ENCODE data around the gene PIAS2.

PIAS2 gene

GRCh38 chr18:46939337-46939963, 22.1 kb upstream of the PIAS2 start:
- Histone ChIP-seq H3K9ac (ENCODE audit: low read depth, low read length) (peak overlapping the region; percentile 13), H3K4me3 (ENCODE audit: low read length) (no peak overlapping the region)

GRCh38 chr18:46920653-46921052, 3.3 kb upstream of the PIAS2 start:
- Histone ChIP-seq H3K27me3 (ENCODE audit: control insufficient read depth, insufficient read depth, low read length) (no peaks in the 10 kb centered on the region), H3K4me3 (ENCODE audit: low read length) (no peak overlapping the region), H3K9me3 (replicated peaks; ENCODE audit: low read length) (no peaks in the 10 kb centered on the region), H3K4me1 (ENCODE audit: control insufficient read depth, insufficient read depth, low read length) (peaks cover 11% of the 10 kb centered on the region), H3K4me2 (ENCODE audit: low read length) (no peak overlapping the region), H3K9ac (ENCODE audit: low read depth, low read length) (no peak overlapping the region), H3K36me3 (ENCODE audit: insufficient read depth, low read length) (no peaks in the 10 kb centered on the region)

More at GRCh38 chr18:46939337-46939963, 22.1 kb upstream of the PIAS2 start:
- no peaks in the 10 kb centered on the region for H3K36me3 ChIP-seq (ENCODE audit: insufficient read depth, low read length)
- no peaks in the 10 kb centered on the region for H3K27me3 ChIP-seq (ENCODE audit: control insufficient read depth, insufficient read depth, low read length)
- H3K9me3 ChIP-seq (replicated peaks; ENCODE audit: low read length) = no peaks in the 10 kb centered on the region
- peaks cover 21% of the 10 kb centered on the region for H3K4me1 ChIP-seq (ENCODE audit: control insufficient read depth, insufficient read depth, low read length)
- H3K4me2 ChIP-seq (ENCODE audit: low read length) = peak overlapping the region; percentile 22

GRCh38 chr18:46920067-46920466, 2.8 kb upstream of the PIAS2 start:
- no peak overlapping the region for H3K4me2 ChIP-seq (ENCODE audit: low read length)
- H3K9me3 ChIP-seq (replicated peaks; ENCODE audit: low read length) = no peaks in the 10 kb centered on the region
- H3K4me3 ChIP-seq (ENCODE audit: low read length) = no peak overlapping the region
- no peaks in the 10 kb centered on the region for H3K36me3 ChIP-seq (ENCODE audit: insufficient read depth, low read length)
- no peaks in the 10 kb centered on the region for H3K27me3 ChIP-seq (ENCODE audit: control insufficient read depth, insufficient read depth, low read length)
- H3K9ac ChIP-seq (ENCODE audit: low read depth, low read length) = no peak overlapping the region
- H3K4me1 ChIP-seq (ENCODE audit: control insufficient read depth, insufficient read depth, low read length) = peaks cover 12% of the 10 kb centered on the region

GRCh38 chr18:46917803-46918600, 695 bp upstream of the PIAS2 start:
- Histone ChIP-seq H3K27me3 (ENCODE audit: control insufficient read depth, insufficient read depth, low read length) (no peaks in the 10 kb centered on the region), H3K9me3 (replicated peaks; ENCODE audit: low read length) (no peaks in the 10 kb centered on the region), H3K4me3 (ENCODE audit: low read length) (peak overlapping the region; percentile 81), H3K4me2 (ENCODE audit: low read length) (peak overlapping the region; percentile 98), H3K9ac (ENCODE audit: low read depth, low read length) (peak overlapping the region; percentile 87), H3K36me3 (ENCODE audit: insufficient read depth, low read length) (no peaks in the 10 kb centered on the region), H3K4me1 (ENCODE audit: control insufficient read depth, insufficient read depth, low read length) (peaks cover 12% of the 10 kb centered on the region)

GRCh38 chr18:46916551-46917107, 678 bp downstream of the PIAS2 start:
- no peaks in the 10 kb centered on the region for H3K27me3 ChIP-seq (ENCODE audit: control insufficient read depth, insufficient read depth, low read length)
- H3K4me1 ChIP-seq (ENCODE audit: control insufficient read depth, insufficient read depth, low read length) = peaks cover 12% of the 10 kb centered on the region
- peak overlapping the region; percentile 87 for H3K9ac ChIP-seq (ENCODE audit: low read depth, low read length)
- no peaks in the 10 kb centered on the region for H3K36me3 ChIP-seq (ENCODE audit: insufficient read depth, low read length)
- no peaks in the 10 kb centered on the region for H3K9me3 ChIP-seq (replicated peaks; ENCODE audit: low read length)
- peak overlapping the region; percentile 98 for H3K4me2 ChIP-seq (ENCODE audit: low read length)
- peak overlapping the region; percentile 81 for H3K4me3 ChIP-seq (ENCODE audit: low read length)

- no peaks in the 10 kb centered on the region for H3K27me3 ChIP-seq (ENCODE audit: control insufficient read depth, insufficient read depth, low read length)
- H3K9ac ChIP-seq (ENCODE audit: low read depth, low read length) = peak overlapping the region; percentile 87
- H3K4me3 ChIP-seq (ENCODE audit: low read length) = peak overlapping the region; percentile 81
These were observed 1.3 kb downstream of the PIAS2 start for GRCh38 chr18:46915800-46916550.

GRCh38 chr18:46910856-46911255, 6.5 kb downstream of the PIAS2 start:
- Histone ChIP-seq H3K9me3 (replicated peaks; ENCODE audit: low read length) (no peaks in the 10 kb centered on the region), H3K9ac (ENCODE audit: low read depth, low read length) (no peak overlapping the region), H3K27me3 (ENCODE audit: control insufficient read depth, insufficient read depth, low read length) (no peaks in the 10 kb centered on the region), H3K4me1 (ENCODE audit: control insufficient read depth, insufficient read depth, low read length) (peaks cover 4% of the 10 kb centered on the region), H3K4me3 (ENCODE audit: low read length) (no peak overlapping the region), H3K36me3 (ENCODE audit: insufficient read depth, low read length) (no peaks in the 10 kb centered on the region), H3K4me2 (ENCODE audit: low read length) (no peak overlapping the region)

More at GRCh38 chr18:46915800-46916550, 1.3 kb downstream of the PIAS2 start:
- H3K4me1 ChIP-seq (ENCODE audit: control insufficient read depth, insufficient read depth, low read length) = peaks cover 12% of the 10 kb centered on the region
- H3K4me2 ChIP-seq (ENCODE audit: low read length) = peak overlapping the region; percentile 98
- H3K9me3 ChIP-seq (replicated peaks; ENCODE audit: low read length) = no peaks in the 10 kb centered on the region
- no peaks in the 10 kb centered on the region for H3K36me3 ChIP-seq (ENCODE audit: insufficient read depth, low read length)

- H3K4me1 ChIP-seq (ENCODE audit: control insufficient read depth, insufficient read depth, low read length) = no peaks in the 10 kb centered on the region
- H3K4me2 ChIP-seq (ENCODE audit: low read length) = no peak overlapping the region
- no peak overlapping the region for H3K4me3 ChIP-seq (ENCODE audit: low read length)
- no peaks in the 10 kb centered on the region for H3K27me3 ChIP-seq (ENCODE audit: control insufficient read depth, insufficient read depth, low read length)
- no peak overlapping the region for H3K9ac ChIP-seq (ENCODE audit: low read depth, low read length)
- H3K9me3 ChIP-seq (replicated peaks; ENCODE audit: low read length) = no peaks in the 10 kb centered on the region
- H3K36me3 ChIP-seq (ENCODE audit: insufficient read depth, low read length) = no peaks in the 10 kb centered on the region
These were observed 7.8 kb downstream of the PIAS2 start for GRCh38 chr18:46909497-46909896.

GRCh38 chr18:46903406-46903805, 13.9 kb downstream of the PIAS2 start:
- Histone ChIP-seq H3K36me3 (ENCODE audit: insufficient read depth, low read length) (no peaks in the 10 kb centered on the region), H3K4me3 (ENCODE audit: low read length) (no peak overlapping the region), H3K9me3 (replicated peaks; ENCODE audit: low read length) (no peaks in the 10 kb centered on the region), H3K27me3 (ENCODE audit: control insufficient read depth, insufficient read depth, low read length) (no peaks in the 10 kb centered on the region), H3K4me2 (ENCODE audit: low read length) (no peak overlapping the region), H3K4me1 (ENCODE audit: control insufficient read depth, insufficient read depth, low read length) (no peaks in the 10 kb centered on the region), H3K9ac (ENCODE audit: low read depth, low read length) (no peak overlapping the region)

- H3K27me3 ChIP-seq (ENCODE audit: control insufficient read depth, insufficient read depth, low read length) = no peaks in the 10 kb centered on the region
- no peak overlapping the region for H3K4me2 ChIP-seq (ENCODE audit: low read length)
- no peak overlapping the region for H3K4me3 ChIP-seq (ENCODE audit: low read length)
These were observed 17.9 kb downstream of the PIAS2 start for GRCh38 chr18:46899274-46899948.

GRCh38 chr18:46894124-46894523, 23.2 kb downstream of the PIAS2 start:
- Histone ChIP-seq H3K4me2 (ENCODE audit: low read length) (no peak overlapping the region), H3K27me3 (ENCODE audit: control insufficient read depth, insufficient read depth, low read length) (no peaks in the 10 kb centered on the region), H3K4me1 (ENCODE audit: control insufficient read depth, insufficient read depth, low read length) (no peaks in the 10 kb centered on the region), H3K4me3 (ENCODE audit: low read length) (no peak overlapping the region), H3K9ac (ENCODE audit: low read depth, low read length) (no peak overlapping the region), H3K9me3 (replicated peaks; ENCODE audit: low read length) (no peaks in the 10 kb centered on the region), H3K36me3 (ENCODE audit: insufficient read depth, low read length) (peaks cover 6% of the 10 kb centered on the region)

More at GRCh38 chr18:46899274-46899948, 17.9 kb downstream of the PIAS2 start:
- Histone ChIP-seq H3K9me3 (replicated peaks; ENCODE audit: low read length) (no peaks in the 10 kb centered on the region), H3K4me1 (ENCODE audit: control insufficient read depth, insufficient read depth, low read length) (no peaks in the 10 kb centered on the region), H3K9ac (ENCODE audit: low read depth, low read length) (no peak overlapping the region), H3K36me3 (ENCODE audit: insufficient read depth, low read length) (no peaks in the 10 kb centered on the region)

Data from skeletal muscle satellite cell (primary cell).